Muscle of leg (tissue), 11 donors: ENCODE measurements around the gene RAB31. TPM values are rescaled to one million over a fixed set of nuclear protein-coding genes. Genes with fewer than 3 reads are reported as not detected.

Source experiments
- DNase-seq: peaks from one replicate; pipeline ENCODE4 v3.0.0; 2013
- H3K27ac ChIP-seq: one replicate; pipeline ENCODE4 v1.5.1; 2013; ENCODE audit warnings: mild to moderate bottlenecking, low read length, control low read depth
- H3K27me3 ChIP-seq: one replicate; pipeline ENCODE4 v1.6.1; 2013; ENCODE audit warnings: low read length; ENCODE audit not compliant: control insufficient read depth, insufficient read depth
- H3K36me3 ChIP-seq: one replicate; pipeline ENCODE4 v1.6.1; 2013; ENCODE audit warnings: low read length; ENCODE audit not compliant: control insufficient read depth, insufficient read depth
- H3K4me1 ChIP-seq: one replicate; pipeline ENCODE4 v1.6.1; 2013; ENCODE audit warnings: low read length; ENCODE audit not compliant: control insufficient read depth, insufficient read depth
- H3K4me3 ChIP-seq: one replicate; pipeline ENCODE4 v1.5.1; 2013; ENCODE audit warnings: low read length, control low read depth
- H3K9me3 ChIP-seq: replicated peaks from 2 replicates; pipeline ENCODE4 v1.6.1; 2013; ENCODE audit warnings: low read depth, low read length; ENCODE audit not compliant: control insufficient read depth
- WGBS: methylation state at CpG from one replicate; pipeline ENCODE4 v1.1.5; 2013; ENCODE audit warnings: missing lambda C conversion rate; ENCODE audit not compliant: insufficient coverage; 5-methylcytosine and 5-hydroxymethylcytosine counted together
- polyA plus RNA-seq, 8 donors: library from polyadenylated mRNA; unstranded; fragments of 120-200 nt; gene quantifications; one replicate each; pipeline versions ENCODE4 v1.2.1 to v1.2.3, GENCODE V29; 2013; ENCODE audit warnings: inconsistent platforms in 1 of 8, low replicate concordance in 1 of 8; ENCODE audit not compliant: insufficient read length in 8 of 8, insufficient read depth in 1 of 8
- total RNA-seq: library from RNA; stranded (reverse); fragments of 120-200 nt; gene quantifications from one replicate; pipeline ENCODE4 v1.2.4, GENCODE V29; 2013

The RAB31 gene
- total and polyA plus RNA-seq, 9 donors = 19.6 to 40.8 (median 27.6) TPM

DNA sequence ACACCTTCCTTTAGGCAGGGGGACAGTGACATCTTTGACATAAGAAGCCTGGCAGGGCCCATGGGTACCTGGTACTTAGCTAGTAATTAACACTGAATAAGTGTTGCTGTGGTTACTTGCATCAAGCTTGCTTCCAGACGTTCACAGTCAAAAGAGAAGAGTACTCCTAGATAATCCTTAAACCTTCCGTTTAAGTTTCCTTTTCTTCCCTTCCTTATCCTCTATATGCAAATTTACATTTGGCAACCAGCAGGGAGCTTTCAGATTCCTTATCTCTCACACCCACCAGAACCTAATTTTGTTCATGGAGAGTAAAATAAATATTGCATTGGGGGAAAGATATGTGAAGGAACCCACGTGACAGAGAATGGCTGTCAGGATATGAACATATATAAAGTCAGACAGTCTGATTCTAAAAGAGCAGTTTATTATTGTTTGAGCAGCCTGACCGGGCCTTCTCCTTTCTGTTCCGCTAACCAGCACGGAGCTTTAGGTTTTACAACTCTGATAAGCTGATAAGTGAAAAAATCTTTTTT, 7.8 kb upstream of the RAB31 start:
- DNase-seq = no peak
- no peak overlapping the region for H3K4me3 ChIP-seq
- no peaks in the 10 kb centered on the region for H3K36me3 ChIP-seq
- H3K4me1 ChIP-seq = peaks cover 8% of the 10 kb centered on the region
- no peak overlapping the region for H3K27ac ChIP-seq
- no peaks in the 10 kb centered on the region for H3K27me3 ChIP-seq
- H3K9me3 ChIP-seq = no peaks in the 10 kb centered on the region
- 69% methylated on average over 2 of the region's 6 CpGs for WGBS

DNA sequence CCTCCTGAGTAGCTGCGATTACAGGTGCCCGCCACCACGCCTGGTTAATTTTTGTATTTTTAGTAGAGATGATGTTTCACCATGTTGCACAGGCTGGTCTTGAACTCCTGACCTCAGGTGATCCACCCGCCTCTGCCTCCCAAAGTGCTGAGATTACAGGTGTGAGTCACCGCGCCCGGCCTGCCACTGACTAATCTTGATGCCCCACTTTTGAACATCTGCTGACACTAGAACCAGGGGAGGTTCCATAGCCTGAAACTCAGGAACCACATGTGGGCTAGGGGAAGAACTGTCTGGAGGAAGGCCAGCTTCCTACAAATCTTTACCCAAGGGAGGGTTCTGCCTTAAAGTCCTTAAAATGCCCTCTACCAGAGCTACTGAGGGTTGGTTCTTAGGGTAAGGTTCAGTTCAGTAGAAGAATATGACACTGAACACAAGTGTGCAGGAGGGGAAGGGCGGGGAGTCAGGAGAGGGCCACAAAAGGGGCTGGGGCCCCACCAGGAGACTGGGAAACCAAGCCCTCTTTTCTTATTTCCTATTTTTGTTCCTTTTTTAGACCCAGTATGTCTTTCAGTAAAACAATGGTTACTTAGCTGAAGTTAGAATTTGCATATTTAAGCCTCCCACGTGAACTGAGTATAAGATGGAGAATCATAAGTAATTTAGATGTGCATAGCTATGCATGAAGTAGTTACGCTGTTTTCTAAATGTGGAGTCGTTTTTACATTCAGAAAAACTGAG, 6.3 kb upstream of the RAB31 start:
- Histone ChIP-seq H3K27ac (no peak overlapping the region), H3K4me3 (no peak overlapping the region), H3K4me1 (no peaks in the 10 kb centered on the region), H3K9me3 (no peaks in the 10 kb centered on the region), H3K27me3 (no peaks in the 10 kb centered on the region), H3K36me3 (no peaks in the 10 kb centered on the region)
- peak; percentile 28 for DNase-seq
- 100% methylated on average over 1 of the region's 11 CpGs for WGBS

DNA sequence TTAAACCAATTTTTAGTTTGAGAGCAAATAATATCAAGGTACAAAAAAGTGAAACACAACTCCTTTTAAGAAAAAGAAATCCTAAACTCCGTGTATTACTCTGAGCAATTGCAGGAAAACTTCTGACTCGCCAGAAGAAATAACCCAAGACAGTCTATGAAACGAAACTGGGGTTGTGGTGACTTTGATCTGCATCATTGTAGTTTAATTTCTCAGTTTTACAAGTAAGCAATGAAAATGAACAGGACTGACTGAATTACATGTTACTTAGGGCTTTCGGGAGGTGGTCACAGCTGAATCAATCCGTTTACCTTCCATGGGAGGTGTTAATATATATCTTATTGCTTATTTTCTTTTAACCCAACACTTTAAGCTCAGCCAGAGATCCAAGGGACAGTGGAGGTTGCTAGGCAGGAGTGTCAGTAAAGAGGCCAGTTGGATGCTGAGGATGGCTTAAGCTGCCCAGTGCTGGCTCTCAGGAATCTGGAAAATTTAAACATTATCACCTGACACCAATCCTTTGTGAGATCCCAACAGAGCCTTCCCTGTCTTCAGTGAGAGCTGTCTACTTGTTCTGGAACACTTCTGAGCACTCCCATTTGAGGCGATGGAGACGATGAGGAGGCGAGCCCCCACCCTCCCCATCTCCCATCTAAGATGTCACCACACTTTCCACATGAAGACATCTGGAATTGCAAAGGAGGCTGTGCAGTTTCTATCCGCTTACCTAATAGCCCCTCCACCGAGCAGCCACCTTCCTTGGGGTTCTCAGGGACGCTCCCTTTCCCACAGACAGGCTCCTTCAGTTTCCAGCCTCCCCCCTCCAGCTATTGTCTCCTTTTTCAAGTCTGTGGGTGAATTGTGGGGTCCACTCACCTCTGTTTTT, 3.6 kb upstream of the RAB31 start:
- Histone ChIP-seq H3K36me3 (no peaks in the 10 kb centered on the region), H3K4me1 (peaks cover 15% of the 10 kb centered on the region), H3K9me3 (no peaks in the 10 kb centered on the region), H3K4me3 (no peak overlapping the region), H3K27ac (no peak overlapping the region), H3K27me3 (peaks cover 9% of the 10 kb centered on the region)
- DNase-seq = no peak
- WGBS = 82% methylated on average over 3 of the region's 11 CpGs

DNA sequence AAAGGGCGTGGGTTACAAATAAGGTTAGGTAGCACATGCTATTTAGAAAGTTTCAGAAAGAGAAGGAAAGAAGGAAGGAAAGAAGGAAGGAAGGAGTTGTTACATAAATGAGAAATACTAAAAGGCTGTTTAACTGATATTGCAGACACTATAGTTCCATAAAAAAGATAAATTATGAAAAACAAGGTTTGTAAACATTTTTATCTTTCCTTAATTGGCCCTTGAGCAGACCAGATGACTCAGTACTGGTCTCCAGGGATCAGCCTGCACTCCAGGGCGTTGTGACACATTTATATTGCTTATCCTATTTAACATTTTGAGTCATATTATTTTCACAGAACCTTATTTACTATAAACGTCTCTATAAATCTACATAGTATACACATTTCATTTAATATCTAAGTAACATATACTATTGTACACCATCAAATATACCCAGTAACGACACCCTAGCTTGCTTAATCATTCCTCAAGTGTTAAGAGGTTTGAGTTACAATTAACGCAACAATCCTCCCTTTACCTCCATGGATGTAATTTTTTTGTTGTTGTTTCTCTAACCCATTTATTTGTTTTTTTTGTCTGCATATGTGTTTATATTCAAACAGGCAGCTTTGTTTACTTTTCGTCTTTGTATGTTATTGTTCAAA, 2.8 kb upstream of the RAB31 start:
- H3K27ac ChIP-seq = no peak overlapping the region
- peaks cover 23% of the 10 kb centered on the region for H3K4me1 ChIP-seq
- H3K4me3 ChIP-seq = no peak overlapping the region
- no peaks in the 10 kb centered on the region for H3K9me3 ChIP-seq
- no peak for DNase-seq
- WGBS = no CpG with 5 or more reads among the region's 6 CpGs
- no peaks in the 10 kb centered on the region for H3K36me3 ChIP-seq
- H3K27me3 ChIP-seq = peaks cover 15% of the 10 kb centered on the region

DNA sequence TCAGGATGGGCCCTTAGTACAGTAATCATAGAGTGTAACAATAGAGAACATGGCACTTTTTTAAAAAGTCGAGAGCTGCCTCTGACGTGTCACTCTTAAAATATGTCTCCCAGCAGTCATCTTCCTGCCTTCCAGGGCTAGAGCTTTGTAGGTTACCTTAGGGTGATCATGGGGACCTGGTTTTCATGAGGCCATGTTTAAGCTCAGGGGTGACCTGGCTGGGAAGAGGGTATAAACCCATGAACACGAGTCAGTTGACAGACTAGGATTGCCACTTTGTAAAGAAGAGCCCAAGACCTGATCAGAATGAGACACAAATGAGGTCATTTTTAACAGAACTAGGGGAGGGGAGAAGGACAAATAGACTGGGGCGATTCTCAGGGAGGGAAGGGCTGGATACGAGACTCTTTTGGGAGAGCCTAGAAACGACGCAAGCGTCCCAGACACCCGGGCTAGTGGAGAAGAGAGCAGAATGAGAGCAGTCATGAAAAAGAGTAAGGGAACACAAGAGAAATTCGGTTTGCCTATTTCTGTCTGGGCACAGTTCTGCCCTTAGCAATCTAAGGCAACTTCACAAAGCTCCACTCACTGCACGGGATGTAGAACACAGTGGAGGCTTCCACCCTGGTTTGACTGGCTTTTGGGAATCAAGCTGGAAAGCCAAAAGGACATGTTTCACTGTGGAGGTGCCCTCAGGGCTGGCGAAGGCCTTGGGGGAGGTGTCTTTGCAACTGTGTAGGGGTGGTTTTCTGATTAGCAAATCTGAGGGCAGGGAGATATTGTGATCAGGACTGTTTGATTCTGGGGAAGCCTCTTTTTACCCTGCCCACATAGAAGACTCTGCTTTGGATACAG, 1.8 kb upstream of the RAB31 start:
- Histone ChIP-seq H3K27ac (no peak overlapping the region), H3K9me3 (no peaks in the 10 kb centered on the region), H3K36me3 (no peaks in the 10 kb centered on the region), H3K4me3 (no peak overlapping the region), H3K4me1 (peaks cover 23% of the 10 kb centered on the region), H3K27me3 (peaks cover 15% of the 10 kb centered on the region)
- WGBS = 90% methylated on average over 10 of the region's 12 CpGs
- no peak for DNase-seq

DNA sequence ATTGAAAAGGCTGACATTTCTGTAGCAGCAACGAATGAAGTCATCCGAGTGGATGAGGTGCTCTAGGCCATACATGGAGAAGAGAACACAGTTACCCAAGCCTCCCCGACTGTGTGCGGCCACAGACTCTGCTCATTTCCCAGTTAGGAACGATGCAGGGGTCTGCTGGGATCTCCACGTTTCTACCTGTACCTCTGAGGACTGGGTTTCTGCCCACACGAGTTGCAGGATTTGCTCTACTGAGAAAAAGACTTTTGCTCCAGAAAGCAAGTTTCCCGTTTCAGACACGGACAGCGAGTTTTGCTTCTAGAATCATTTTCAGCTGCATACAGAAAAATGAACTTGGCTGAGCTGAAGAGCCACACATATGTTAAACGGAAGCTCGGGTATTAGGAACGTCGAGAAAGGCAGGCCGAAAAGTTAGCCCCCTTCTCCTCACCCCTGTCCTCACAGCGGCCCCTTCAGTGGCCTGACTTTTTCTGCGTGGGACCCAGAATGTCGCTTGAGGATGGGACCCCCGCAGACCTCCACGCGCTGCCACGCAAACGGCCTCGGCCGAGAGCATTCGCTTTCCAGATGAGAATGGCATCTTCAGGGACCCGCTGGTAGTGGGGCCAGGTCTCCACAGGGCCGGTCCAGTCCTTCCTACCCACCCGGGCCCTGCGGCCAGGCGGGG, 582 bp upstream of the RAB31 start:
- Histone ChIP-seq H3K4me1 (peaks cover 33% of the 10 kb centered on the region), H3K27me3 (peaks cover 15% of the 10 kb centered on the region), H3K36me3 (no peaks in the 10 kb centered on the region), H3K4me3 (peak overlapping the region; percentile 53), H3K27ac (peak overlapping the region; percentile 97), H3K9me3 (no peaks in the 10 kb centered on the region)
- peak; percentile 83 for DNase-seq
- 2% methylated on average over 29 of the region's 31 CpGs for WGBS

DNA sequence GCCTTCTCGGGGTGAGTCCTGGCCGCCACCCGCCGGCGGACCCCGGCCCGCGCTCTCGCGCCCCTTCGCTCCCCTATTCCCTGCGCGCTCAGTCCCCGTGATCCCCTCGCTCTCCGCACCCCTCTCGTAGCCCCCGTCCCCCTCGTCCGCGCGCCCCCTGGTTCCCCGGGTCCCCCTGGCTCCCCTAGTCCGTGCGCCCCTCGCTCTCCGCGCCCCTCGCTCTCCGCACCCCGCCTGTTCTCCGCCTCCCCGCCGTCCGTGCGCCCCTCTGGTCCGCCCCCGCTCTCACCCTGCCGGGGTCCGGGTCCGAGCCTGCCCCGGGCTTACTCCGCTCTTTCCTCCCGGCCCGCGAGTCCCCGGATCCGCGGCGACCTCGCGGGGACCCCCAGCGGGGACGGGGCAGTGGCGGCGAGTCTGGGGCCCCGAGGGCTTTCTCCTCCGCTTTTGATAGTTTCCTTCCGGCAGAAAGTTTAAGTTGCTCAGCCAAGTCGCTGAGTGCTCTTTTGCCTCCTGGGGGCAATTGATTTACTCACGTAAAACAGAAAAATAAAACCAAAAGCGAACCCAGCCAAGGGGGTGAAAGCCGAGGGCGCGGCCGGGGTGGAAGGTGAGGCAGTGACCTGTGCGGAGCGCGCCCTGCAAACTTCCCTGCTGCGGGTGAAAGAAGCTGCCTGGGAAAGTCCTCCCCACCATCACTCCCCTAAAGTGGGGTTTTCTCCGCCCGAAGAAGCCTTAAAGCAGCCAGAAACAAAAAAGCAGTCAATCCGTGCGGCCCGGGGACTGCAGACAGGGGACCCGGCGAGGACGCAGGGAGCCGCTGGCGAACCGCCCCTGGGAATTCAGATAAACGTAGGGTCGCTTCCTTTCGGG, 568 bp downstream of the RAB31 start:
- DNase-seq = peak; percentile 45
- H3K4me3 ChIP-seq = peak overlapping the region; percentile 72
- peak overlapping the region; percentile 78 for H3K27ac ChIP-seq
- under 1% methylated on average over 69 of the region's 84 CpGs for WGBS
- peaks cover 15% of the 10 kb centered on the region for H3K27me3 ChIP-seq
- H3K9me3 ChIP-seq = no peaks in the 10 kb centered on the region
- no peaks in the 10 kb centered on the region for H3K36me3 ChIP-seq
- peaks cover 33% of the 10 kb centered on the region for H3K4me1 ChIP-seq

DNA sequence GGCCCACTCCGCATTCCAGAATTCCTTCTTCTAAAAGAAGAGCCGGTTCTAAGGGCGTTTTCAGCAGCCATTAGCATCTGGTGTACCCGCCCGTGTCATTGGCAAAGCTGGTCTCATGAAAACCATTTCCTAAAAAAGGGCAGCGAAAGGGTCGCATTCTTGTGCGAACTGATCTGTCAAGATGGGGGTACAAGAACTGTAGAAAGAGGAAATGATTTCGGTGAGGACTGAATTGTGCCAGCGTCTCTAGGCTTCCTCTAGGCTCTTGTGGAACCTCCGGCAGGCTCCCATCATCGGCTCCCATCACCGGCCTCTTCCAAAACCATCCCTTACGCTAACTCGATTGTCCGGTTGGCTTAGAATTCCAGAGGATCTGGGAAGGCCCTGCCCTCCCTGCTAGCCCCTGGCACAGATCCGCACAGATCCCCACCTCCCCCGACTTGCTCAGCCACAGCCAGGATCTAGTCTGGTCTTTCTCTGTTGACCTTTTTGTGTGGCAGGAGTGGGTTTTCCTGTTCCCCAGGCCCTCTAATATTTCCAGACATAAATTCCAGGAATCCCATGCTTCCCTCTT, 1.3 kb downstream of the RAB31 start:
- no peaks in the 10 kb centered on the region for H3K36me3 ChIP-seq
- peak overlapping the region; percentile 78 for H3K27ac ChIP-seq
- 11% methylated on average over 16 of the region's 18 CpGs for WGBS
- peaks cover 33% of the 10 kb centered on the region for H3K4me1 ChIP-seq
- DNase-seq = peak; percentile 59
- no peaks in the 10 kb centered on the region for H3K9me3 ChIP-seq
- peaks cover 15% of the 10 kb centered on the region for H3K27me3 ChIP-seq
- H3K4me3 ChIP-seq = peak overlapping the region; percentile 72
